ENCODE data around the gene ANK2.

ANK2 gene

GRCh38 chr4:113094802-113095201 is 45.3 kb downstream of the ANK2 start:
- Histone ChIP-seq H3K27ac (no peak overlapping the region), H3K36me3 (ENCODE audit: insufficient read depth) (no peaks in the 10 kb centered on the region), H3K27me3 (ENCODE audit: insufficient read depth, low read depth) (no peaks in the 10 kb centered on the region), H3K4me1 (ENCODE audit: low read depth, poor library complexity, severe bottlenecking) (no peaks in the 10 kb centered on the region), H2AFZ (ENCODE audit: low read depth) (no peak overlapping the region), H3K9ac (no peak overlapping the region), H3K79me2 (ENCODE audit: insufficient read depth, low read depth) (no peaks in the 10 kb centered on the region), H3K4me3 (IDR thresholded peaks at IDR 0.05; ENCODE audit: insufficient read depth, low read depth, low read length) (no peak overlapping the region), H4K20me1 (ENCODE audit: insufficient read depth) (no peaks in the 10 kb centered on the region), H3K4me2 (no peak overlapping the region)
- TF ChIP-seq CTCF (conservative IDR thresholded peaks at IDR 0.05; ENCODE audit: low read depth, low read length), result peak; percentile 85

GRCh38 chr4:113101669-113102068 is 52.2 kb downstream of the ANK2 start:
- Histone ChIP-seq H3K79me2 (ENCODE audit: insufficient read depth, low read depth) (no peaks in the 10 kb centered on the region), H3K4me2 (no peak overlapping the region)
- no peak for TF ChIP-seq CTCF (conservative IDR thresholded peaks at IDR 0.05; ENCODE audit: low read depth, low read length)

GRCh38 chr4:113103556-113103955 is 54.1 kb downstream of the ANK2 start:
- no peaks in the 10 kb centered on the region for H3K27me3 ChIP-seq (ENCODE audit: insufficient read depth, low read depth)
- H3K79me2 ChIP-seq (ENCODE audit: insufficient read depth, low read depth), result no peaks in the 10 kb centered on the region
- H3K9ac ChIP-seq, result no peak overlapping the region
- TF ChIP-seq CTCF (conservative IDR thresholded peaks at IDR 0.05; ENCODE audit: low read depth, low read length), result no peak
- H3K4me1 ChIP-seq (ENCODE audit: low read depth, poor library complexity, severe bottlenecking), result no peaks in the 10 kb centered on the region
- H2AFZ ChIP-seq (ENCODE audit: low read depth), result no peak overlapping the region
- H4K20me1 ChIP-seq (ENCODE audit: insufficient read depth), result no peaks in the 10 kb centered on the region
- no peaks in the 10 kb centered on the region for H3K36me3 ChIP-seq (ENCODE audit: insufficient read depth)
- no peak overlapping the region for H3K4me3 ChIP-seq (IDR thresholded peaks at IDR 0.05; ENCODE audit: insufficient read depth, low read depth, low read length)
- H3K4me2 ChIP-seq, result no peak overlapping the region
- no peak overlapping the region for H3K27ac ChIP-seq

More at GRCh38 chr4:113101669-113102068, 52.2 kb downstream of the ANK2 start:
- H3K4me3 ChIP-seq (IDR thresholded peaks at IDR 0.05; ENCODE audit: insufficient read depth, low read depth, low read length), result no peak overlapping the region
- H3K4me1 ChIP-seq (ENCODE audit: low read depth, poor library complexity, severe bottlenecking), result no peaks in the 10 kb centered on the region
- H4K20me1 ChIP-seq (ENCODE audit: insufficient read depth), result no peaks in the 10 kb centered on the region
- H3K9ac ChIP-seq, result no peak overlapping the region
- H2AFZ ChIP-seq (ENCODE audit: low read depth), result no peak overlapping the region
- H3K36me3 ChIP-seq (ENCODE audit: insufficient read depth), result no peaks in the 10 kb centered on the region
- no peak overlapping the region for H3K27ac ChIP-seq
- H3K27me3 ChIP-seq (ENCODE audit: insufficient read depth, low read depth), result no peaks in the 10 kb centered on the region

GRCh38 chr4:113106108-113106507 is 56.7 kb downstream of the ANK2 start:
- Histone ChIP-seq H3K27me3 (ENCODE audit: insufficient read depth, low read depth) (no peaks in the 10 kb centered on the region), H2AFZ (ENCODE audit: low read depth) (no peak overlapping the region), H3K36me3 (ENCODE audit: insufficient read depth) (no peaks in the 10 kb centered on the region), H3K27ac (no peak overlapping the region), H3K79me2 (ENCODE audit: insufficient read depth, low read depth) (no peaks in the 10 kb centered on the region), H3K9ac (no peak overlapping the region), H3K4me1 (ENCODE audit: low read depth, poor library complexity, severe bottlenecking) (no peaks in the 10 kb centered on the region), H3K4me3 (IDR thresholded peaks at IDR 0.05; ENCODE audit: insufficient read depth, low read depth, low read length) (no peak overlapping the region), H3K4me2 (no peak overlapping the region), H4K20me1 (ENCODE audit: insufficient read depth) (no peaks in the 10 kb centered on the region)
- peak; percentile 54 for TF ChIP-seq CTCF (conservative IDR thresholded peaks at IDR 0.05; ENCODE audit: low read depth, low read length)
